ENCODE results near the gene NFYC. TPM values are rescaled to one million over a fixed set of nuclear protein-coding genes. Genes with fewer than 3 reads are reported as not detected.

Gene NFYC
- total RNA-seq, 4 donors from 2014 or later, result 30.3 to 36.3 (median 33.3) TPM

DNA sequence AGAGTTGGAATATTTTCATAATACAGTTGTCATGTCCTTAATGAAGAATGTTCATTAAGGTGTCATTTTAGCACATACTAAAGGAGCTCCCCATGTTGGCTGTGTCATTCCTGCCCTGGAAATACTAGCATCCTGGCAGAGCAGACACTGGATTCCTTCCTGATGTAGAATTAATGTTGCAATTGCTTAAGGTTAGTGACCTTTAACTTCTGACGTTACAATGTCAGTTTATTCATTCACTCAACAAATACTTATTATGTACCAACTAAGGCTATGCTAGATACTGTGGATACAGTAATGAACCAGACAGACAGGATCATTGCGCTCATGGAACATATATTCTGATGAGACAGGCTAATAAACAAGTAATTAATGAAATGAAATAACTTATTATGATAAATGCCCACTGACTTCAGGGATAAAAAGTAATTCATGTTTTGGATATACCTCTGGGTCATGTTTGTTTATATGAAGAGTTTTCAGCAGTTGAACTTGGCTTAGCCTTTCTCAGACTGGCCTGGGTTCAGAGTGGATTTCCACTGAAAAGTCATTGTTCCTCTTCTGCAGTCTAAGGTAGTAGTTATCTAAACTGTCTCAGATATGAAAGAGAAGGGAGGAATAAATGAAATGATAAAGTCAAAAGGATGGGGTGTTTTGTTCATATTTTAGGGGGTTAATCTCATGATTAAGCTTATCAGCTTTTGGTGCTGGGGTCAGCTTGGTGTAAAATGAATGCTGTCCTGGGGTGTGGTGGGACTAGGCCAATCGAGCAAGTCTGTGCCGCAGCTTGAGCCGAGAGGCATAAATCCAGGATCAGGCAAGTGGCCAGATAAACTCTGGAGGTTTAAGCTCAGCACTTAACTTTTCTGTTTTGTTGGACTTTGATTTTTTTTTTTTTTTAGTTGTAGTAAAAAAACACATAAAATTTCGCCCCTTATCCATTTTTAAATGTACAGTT lies 48.8 kb downstream of the NFYC start:
- Histone ChIP-seq H3K27me3 (no peaks in the 10 kb centered on the region), H3K9me3 (peaks cover 0 to 6% (median 0%) of the 10 kb centered on the region in 4 donors), H3K36me3 (peaks cover 0 to 19% (median 0%) of the 10 kb centered on the region in 3 donors), H3K4me1 (peaks cover 0 to 37% (median 5%) of the 10 kb centered on the region in 4 donors), H3K27ac (no peak overlapping the region), H3K4me3 (no peak overlapping the region)
- WGBS, 2 donors, result 33 to 44% methylated on average over 6 of the region's 6 CpGs
- TF ChIP-seq EP300 (IDR thresholded peaks at IDR 0.05), result no peak
- TF ChIP-seq POLR2A (IDR thresholded peaks at IDR 0.05), result no peak
- TF ChIP-seq, protein P1, sequence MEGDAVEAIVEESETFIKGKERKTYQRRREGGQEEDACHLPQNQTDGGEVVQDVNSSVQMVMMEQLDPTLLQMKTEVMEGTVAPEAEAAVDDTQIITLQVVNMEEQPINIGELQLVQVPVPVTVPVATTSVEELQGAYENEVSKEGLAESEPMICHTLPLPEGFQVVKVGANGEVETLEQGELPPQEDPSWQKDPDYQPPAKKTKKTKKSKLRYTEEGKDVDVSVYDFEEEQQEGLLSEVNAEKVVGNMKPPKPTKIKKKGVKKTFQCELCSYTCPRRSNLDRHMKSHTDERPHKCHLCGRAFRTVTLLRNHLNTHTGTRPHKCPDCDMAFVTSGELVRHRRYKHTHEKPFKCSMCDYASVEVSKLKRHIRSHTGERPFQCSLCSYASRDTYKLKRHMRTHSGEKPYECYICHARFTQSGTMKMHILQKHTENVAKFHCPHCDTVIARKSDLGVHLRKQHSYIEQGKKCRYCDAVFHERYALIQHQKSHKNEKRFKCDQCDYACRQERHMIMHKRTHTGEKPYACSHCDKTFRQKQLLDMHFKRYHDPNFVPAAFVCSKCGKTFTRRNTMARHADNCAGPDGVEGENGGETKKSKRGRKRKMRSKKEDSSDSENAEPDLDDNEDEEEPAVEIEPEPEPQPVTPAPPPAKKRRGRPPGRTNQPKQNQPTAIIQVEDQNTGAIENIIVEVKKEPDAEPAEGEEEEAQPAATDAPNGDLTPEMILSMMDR (IDR thresholded peaks at IDR 0.05), result no peak
- no peak for DNase-seq (ENCODE audit: low spot score in 2 of 2)

DNA sequence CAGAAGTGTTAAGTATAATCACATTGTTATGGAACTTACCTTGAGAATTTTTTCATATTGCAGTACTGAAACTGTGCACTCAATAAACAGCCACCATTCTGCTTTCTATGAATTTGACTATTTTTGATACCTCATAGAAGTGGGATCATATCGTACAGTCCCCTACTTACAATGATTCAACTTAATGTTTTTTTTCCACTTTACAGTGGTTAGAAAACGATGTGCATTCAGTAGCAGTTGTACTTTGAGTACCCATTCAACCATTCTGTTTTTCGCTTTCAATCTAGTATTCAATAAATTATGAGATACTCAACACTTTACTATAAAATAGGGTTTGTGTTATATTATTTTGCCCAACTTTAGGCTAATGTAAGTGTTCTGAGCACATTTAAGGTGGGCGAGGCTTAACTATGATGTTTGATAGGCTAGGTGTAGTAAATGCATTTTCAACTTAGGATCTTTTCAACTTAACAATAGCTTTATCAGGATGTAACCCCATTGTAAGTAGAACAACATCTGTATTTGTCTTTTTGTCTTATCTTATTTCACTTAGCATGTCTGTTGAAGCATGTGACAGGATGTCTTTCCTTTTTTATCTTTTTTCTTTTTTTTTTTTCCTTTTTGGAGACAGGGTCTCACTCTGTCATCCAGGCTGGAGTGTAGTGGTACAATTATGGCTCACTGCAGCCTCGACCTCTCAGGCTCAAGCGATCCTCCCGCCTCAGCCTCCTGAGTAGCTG lies 49.7 kb downstream of the NFYC start:
- WGBS, 2 donors, result 90 to 92% methylated on average over 7 of the region's 7 CpGs
- Histone ChIP-seq H3K27me3 (no peaks in the 10 kb centered on the region), H3K4me1 (peaks cover 0 to 40% (median 5%) of the 10 kb centered on the region in 4 donors), H3K9me3 (no peaks in the 10 kb centered on the region), H3K4me3 (no peak overlapping the region), H3K27ac (no peak overlapping the region), H3K36me3 (peaks cover 0 to 19% (median 0%) of the 10 kb centered on the region in 3 donors)
- no peak for DNase-seq (ENCODE audit: low spot score in 2 of 2)
- TF ChIP-seq EP300 (IDR thresholded peaks at IDR 0.05) (no peak), POLR2A (IDR thresholded peaks at IDR 0.05) (no peak)
- TF ChIP-seq, protein P1 (IDR thresholded peaks at IDR 0.05), result no peak

DNA sequence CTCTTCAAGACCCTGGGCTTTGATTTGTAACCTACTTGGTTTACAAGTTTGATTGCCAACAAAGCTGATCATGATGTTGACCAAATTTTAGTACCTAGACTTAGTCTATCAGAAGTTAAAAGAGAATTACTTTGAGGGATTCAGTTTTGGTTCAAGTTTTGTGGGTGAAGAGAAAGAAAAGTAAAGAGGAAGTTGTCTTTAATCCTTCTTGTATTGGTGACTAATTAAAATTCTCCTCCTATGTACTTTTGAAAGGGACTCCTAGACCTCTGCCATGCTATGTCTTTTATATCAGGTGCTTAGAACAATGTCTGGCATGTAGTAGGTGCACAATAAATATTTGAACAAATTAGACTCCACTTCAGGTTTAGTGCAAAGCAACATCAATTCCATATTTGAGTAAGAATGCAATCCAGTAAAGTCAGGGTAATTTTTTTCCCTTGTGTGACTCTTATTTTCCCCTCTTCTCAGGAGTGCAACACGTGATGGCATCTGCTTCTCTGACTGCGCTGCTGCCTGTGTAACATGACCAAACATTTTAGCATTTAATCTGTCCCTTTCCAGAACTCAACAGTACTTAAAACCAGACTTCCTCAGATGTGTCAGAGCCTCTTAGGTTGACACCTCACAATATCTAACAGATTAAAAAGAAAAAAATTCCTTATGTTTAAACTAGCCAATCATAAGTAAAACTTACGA lies 51.0 kb downstream of the NFYC start:
- Histone ChIP-seq H3K4me1 (peaks cover 0 to 40% (median 5%) of the 10 kb centered on the region in 4 donors), H3K4me3 (no peak overlapping the region), H3K27me3 (no peaks in the 10 kb centered on the region), H3K9me3 (no peaks in the 10 kb centered on the region), H3K36me3 (peaks cover 0 to 19% (median 0%) of the 10 kb centered on the region in 3 donors), H3K27ac (no peak overlapping the region)
- TF ChIP-seq, protein P1 (IDR thresholded peaks at IDR 0.05), result no peak
- no peak for TF ChIP-seq POLR2A (IDR thresholded peaks at IDR 0.05)
- TF ChIP-seq EP300 (IDR thresholded peaks at IDR 0.05), result no peak
- no peak for DNase-seq (ENCODE audit: low spot score in 2 of 2)
- WGBS, 2 donors, result 89% methylated on average over 3 of the region's 3 CpGs

DNA sequence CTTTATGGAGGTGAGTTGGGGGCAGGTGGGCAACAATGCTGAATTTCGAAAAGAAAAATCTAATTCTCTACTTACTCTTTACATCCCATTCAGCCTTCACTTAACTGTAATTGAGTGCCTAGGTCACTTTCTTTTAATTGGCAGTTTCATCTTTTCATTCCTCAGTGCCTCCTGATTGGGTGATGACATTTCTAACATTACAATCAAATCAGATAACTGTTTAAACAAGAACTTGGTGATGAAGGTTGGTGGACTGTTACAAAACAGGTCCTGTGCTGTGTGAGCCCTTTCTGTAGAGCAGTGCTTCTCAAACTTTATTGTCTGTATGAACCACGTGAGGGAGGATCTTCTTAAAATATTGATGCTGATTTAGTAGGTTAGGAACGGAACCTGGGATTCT lies 51.9 kb downstream of the NFYC start:
- Histone ChIP-seq H3K36me3 (peaks cover 0 to 26% (median 0%) of the 10 kb centered on the region in 3 donors), H3K4me1 (peaks cover 0 to 38% (median 5%) of the 10 kb centered on the region in 4 donors)
- 92 to 95% methylated on average over 3 of the region's 3 CpGs for WGBS, 2 donors

More for the DNA sequence above, 51.9 kb downstream of the NFYC start:
- TF ChIP-seq EP300 (IDR thresholded peaks at IDR 0.05), result no peak
- no peak for TF ChIP-seq POLR2A (IDR thresholded peaks at IDR 0.05)
- TF ChIP-seq, protein P1 (IDR thresholded peaks at IDR 0.05), result no peak
- Histone ChIP-seq H3K9me3 (no peaks in the 10 kb centered on the region), H3K27me3 (no peaks in the 10 kb centered on the region), H3K27ac (no peak overlapping the region), H3K4me3 (no peak overlapping the region)
- DNase-seq (ENCODE audit: low spot score in 2 of 2), result no peak
